GM19397 (cell line): Measurements from ENCODE around the gene TEX10.
"Not testable (repeated sequence)": the region's sequence is repeated elsewhere in the genome, so short reads cannot be mapped to it uniquely, and the experiment has no call there.

Source experiments
- ATAC-seq: cut with Tn5 transposase; IDR thresholded peaks from one replicate; pipeline ENCODE4 v1.9.1; 2021; ENCODE audit warnings: mild to moderate bottlenecking, moderate library complexity; ENCODE audit not compliant: unreplicated experiment

Gene TEX10

DNA sequence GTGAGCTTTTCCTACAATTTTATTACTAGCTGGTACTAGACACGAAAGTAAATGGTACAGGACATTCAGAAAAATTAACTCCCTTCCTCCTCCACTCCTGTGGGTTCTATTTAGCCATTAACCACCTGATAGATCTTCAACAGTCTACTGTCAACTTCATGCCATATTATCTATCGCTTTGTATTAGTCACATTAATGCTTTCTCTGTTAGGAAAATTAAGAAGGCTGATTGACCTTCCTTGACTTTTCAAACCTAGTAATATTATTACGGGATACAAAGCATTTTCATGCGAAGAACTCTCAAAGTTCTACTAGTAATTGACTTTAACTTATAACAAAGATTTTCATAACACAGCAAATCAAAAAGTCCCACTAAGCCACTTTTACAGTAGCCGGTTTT lies 1.2 kb downstream of the TEX10 start:
- no peak for ATAC-seq

- no peak for ATAC-seq
Observed at GRCh38 chr9:100350188-100350587, 2.6 kb downstream of the TEX10 start.

- no peak for ATAC-seq
Observed at GRCh38 chr9:100346836-100347235, 5.9 kb downstream of the TEX10 start.

DNA sequence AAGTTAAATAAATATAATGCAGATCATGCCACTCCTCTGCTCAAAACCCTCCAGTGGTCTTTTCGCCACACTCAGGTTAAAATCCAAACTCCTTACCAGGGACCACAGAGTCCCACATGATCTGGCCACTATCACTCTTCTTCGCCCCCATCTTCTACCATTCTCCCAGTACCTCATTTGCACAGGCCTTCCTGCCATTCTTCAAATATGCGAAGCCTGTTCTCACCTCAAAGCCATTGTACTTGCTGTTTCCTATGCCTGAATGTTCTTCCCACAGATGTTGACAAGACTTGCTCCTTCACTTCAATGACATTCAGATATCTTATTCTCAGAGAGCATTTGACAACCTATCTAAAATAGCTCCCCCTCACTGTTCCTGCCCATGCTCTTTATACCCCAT lies 10.9 kb downstream of the TEX10 start:
- no peak for ATAC-seq

GRCh38 chr9:100340224-100340623 lies 12.5 kb downstream of the TEX10 start:
- no peak for ATAC-seq

DNA sequence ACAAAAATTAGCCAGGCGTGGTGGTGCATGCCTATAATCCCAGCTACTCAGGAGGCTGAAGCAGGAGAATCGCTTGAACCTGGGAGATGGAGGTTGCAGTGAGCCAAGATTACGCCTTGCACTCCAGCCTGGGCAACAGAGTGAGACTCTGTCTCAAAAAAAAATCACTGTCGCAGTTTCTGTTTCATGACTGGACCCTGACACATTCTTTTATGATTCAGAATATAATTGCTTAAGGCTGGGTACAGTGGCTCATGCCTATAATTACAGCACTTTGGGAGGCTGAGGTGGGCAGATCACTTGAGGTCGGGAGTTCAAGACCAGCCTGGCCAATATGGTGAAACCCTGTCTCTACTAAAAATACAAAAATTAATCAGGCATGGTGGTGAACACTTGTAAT lies 14.0 kb downstream of the TEX10 start:
- ATAC-seq = not testable (repeated sequence)

DNA sequence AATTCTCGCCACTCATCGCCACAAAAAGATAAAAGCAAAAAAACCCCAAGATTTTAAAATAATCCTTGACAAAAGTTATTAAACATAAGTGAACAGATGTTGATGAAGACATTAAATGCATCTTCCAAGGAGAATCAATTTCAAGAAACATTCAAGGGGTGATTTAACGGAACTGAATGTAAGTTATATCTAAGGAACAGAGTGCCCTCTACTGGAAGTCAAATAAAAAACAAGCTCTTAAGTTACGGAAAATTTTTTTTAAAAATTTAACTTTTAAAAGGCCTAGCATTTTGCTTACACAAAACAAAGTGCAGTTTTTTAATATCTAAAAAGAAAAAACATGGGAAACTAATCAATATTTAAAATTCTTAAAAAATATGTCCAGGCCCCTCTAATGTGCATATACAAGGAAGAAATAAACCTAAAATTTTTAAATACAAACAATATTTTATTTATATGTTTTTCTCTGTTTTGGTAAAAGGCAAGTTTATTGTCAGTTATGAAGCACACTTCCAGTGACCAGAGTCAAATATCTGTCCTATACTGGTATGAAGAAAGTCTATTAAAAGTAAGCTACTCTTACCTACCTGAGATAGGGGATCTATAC lies 28.0 kb downstream of the TEX10 start:
- ATAC-seq = no peak

- no peak for ATAC-seq
Observed at GRCh38 chr9:100322954-100323536, 29.7 kb downstream of the TEX10 start.

GRCh38 chr9:100317706-100318105 lies 35.0 kb downstream of the TEX10 start:
- no peak for ATAC-seq

- no peak for ATAC-seq
Observed at GRCh38 chr9:100315561-100315960, 37.2 kb downstream of the TEX10 start.

DNA sequence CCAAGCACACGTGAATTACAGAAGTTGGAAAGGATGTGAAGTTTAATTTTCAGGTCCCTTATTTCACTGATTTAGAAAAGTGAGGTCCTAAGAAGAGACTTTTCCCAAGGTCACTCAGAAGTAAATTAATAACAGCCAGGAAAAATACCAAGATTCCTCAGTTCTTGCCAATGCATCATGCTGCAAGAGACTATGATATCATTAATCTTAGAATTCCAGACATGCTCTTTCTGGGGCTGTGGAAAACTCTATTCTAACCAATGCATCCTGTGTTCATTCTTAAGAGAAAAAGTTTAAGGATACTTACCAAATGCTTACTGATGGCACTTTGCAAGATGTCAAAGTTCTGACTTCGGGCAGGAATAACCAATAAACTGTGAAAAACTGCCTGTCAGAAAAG lies 42.8 kb downstream of the TEX10 start:
- ATAC-seq = no peak

DNA sequence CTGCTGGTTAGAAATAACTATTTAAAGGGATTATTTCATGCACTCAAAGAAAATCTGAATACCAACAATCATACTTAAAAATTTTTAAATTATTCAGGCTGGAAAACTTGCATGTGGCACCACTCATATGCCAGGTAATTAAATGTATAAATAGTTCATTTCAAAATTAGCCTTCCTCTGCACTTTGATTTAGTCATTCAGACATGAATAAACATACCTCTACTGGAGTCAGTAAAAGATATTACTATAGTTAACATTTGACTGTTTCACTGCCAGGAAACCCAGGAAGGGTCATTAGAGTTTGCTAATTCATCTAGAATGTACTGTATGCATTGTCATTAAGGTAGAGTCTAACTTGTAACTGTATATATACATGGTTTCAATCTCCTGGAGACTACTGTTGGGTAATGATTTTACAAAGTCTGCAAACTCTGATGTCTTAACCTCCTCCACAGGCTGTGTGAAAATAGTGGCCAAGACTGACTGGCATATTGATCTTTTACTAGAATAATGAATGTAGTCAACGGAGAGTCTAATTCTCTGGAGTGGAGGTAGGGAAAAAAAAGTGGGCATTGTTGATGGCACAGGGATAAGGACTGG lies 43.7 kb downstream of the TEX10 start:
- no peak for ATAC-seq

GRCh38 chr9:100307080-100307479 lies 45.7 kb downstream of the TEX10 start:
- ATAC-seq = no peak

- ATAC-seq = no peak
Observed at GRCh38 chr9:100306283-100306682, 46.5 kb downstream of the TEX10 start.

- no peak for ATAC-seq
Observed at GRCh38 chr9:100303747-100304146, 49.0 kb downstream of the TEX10 start.

GRCh38 chr9:100298378-100298777 lies 54.4 kb downstream of the TEX10 start:
- ATAC-seq = no peak

GRCh38 chr9:100296407-100296806 lies 56.3 kb downstream of the TEX10 start:
- no peak for ATAC-seq

GRCh38 chr9:100295240-100295639 lies 57.5 kb downstream of the TEX10 start:
- ATAC-seq = no peak

DNA sequence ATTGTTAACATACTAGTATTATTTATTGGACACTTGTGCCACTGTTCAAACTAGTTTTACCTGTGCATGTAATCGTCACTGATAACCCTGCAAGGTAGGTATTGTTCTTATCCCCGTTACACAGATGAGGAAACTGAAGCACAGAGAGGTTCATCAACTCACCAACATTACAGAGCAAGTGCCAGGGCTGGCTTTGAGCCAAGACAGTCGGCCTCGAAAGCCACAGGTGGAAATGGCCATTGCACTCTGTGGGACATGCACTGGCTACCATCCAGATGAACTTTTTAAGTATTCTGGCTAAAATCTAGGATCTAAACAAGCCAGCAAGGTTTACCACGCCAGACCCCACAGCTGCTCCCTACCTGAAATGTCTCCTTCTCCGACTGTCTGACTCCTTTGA lies 57.9 kb downstream of the TEX10 start:
- ATAC-seq = no peak

- no peak for ATAC-seq
Observed at GRCh38 chr9:100294341-100294740, 58.4 kb downstream of the TEX10 start.

DNA sequence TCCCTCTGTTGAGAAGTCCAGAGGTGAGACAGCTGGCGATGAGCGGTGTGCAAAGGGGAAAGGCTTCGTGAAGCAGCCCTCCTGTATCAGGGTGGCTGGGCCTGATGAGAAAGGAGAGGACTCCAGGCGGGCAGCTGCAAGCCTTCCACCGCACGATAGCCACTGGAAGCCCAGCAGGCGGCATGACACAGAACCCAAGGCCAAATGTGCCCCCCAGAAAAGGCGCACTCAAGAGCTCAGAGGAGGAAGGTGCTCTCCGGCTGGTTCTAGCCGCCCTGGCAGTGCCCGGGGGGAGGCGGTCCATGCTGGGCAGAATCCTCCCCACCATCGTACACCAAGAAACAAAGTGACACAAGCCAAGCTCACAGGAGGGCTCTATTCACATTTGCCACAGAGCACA lies 60.3 kb downstream of the TEX10 start:
- ATAC-seq = no peak

DNA sequence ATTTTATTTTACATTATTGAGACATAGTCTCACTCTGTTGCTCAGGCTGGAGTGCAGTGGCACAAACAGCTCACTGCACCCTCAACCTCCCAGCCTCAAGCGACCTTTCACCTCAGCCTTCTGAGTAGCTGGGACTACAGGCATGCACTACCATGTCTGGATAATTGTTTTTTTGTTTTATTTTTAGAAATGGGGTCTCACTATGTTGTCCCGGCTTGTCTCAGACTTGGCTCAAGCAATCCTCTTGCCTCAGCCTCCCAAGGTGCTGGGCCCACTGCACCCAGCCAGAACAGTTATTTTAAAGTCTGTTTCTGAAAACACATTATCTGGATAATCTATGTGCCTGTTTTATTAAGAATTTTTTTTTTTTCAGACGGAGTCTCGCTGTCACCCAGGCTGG lies 62.0 kb downstream of the TEX10 start:
- ATAC-seq = no peak

DNA sequence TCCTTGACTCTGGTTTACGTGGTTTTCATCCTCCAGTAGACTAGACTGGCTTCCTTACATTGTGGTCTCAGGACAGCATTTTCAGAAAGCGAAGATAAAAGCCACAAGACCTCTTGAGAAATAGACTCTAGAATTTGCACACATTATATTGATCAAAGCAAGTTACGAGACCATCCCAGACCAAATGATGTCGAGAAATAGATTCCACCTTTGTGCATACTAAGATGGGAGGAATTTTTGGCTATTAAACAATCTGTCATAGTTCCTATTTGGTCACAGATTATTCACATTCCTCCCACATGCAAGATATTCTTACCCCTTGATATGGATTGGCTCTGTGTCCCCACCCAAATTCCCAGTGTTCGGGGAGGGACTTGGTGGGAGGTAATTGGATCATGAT lies 65.6 kb downstream of the TEX10 start:
- ATAC-seq = no peak
